ACHN (cell line): ENCODE measurements around the gene ZBTB37.
"Not testable (repeated sequence)": the region's sequence is repeated elsewhere in the genome, so short reads cannot be mapped to it uniquely, and the experiment has no call there.

ENCODE experiments used
- DNase-seq: peaks from one replicate; pipeline ENCODE4 v3.0.0-alpha.2; 2015
- in situ Hi-C: cut with HindIII; loops from 2 replicates; pipeline ENCODE4 v1.10.0; 2017; ENCODE audit warnings: low sequenced_read_pairs, low pct_ligation_motif_present, low pct_unique_long_range_greater_than_20kb

Gene ZBTB37

GRCh38 chr1:173888749-173889148 is 20.6 kb downstream of the ZBTB37 start:
- no peak for DNase-seq
- in situ Hi-C loops, result no loop called here

- no peak for DNase-seq
- in situ Hi-C loops, result no loop called here
These were observed 21.7 kb downstream of the ZBTB37 start for GRCh38 chr1:173889885-173890284.

DNA sequence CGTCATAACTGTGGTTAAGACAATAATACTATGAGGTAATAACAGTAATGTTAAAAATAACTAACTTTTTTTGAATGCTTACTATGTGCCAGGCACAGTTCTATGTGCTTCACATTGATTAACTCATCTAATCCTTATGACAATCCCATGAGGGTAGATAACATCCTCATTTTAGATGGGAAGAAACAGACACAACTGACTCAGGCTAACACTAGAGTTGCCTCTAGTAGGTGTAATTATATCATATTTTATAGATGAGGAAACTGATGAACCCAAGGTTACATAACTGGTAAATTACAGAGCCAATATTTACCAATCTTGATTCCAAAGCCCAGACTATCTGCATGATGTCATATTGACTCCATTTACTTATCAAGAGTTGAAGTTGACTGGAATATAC is 25.4 kb downstream of the ZBTB37 start:
- in situ Hi-C loops, result no loop called here
- DNase-seq, result no peak

DNA sequence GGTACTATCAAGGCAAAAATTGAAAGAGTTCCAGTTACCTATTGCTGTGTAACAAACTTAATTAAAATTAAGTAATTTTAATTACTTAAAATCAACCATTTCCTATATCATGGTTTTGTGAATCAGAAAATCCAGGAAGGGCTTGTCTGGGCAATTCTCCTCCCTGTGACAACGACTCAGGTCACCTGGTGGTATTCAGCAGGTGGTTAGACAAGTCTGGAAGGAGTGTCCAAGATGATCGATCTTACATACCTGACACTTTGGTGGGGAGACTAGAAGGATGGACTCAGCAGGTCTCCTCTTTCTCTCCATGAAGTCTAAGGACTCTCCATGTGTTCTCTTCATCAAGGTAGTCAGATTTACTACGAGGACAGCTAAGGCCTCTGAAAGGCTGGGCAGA is 26.0 kb downstream of the ZBTB37 start:
- in situ Hi-C loops, result no loop called here
- DNase-seq, result no peak

DNA sequence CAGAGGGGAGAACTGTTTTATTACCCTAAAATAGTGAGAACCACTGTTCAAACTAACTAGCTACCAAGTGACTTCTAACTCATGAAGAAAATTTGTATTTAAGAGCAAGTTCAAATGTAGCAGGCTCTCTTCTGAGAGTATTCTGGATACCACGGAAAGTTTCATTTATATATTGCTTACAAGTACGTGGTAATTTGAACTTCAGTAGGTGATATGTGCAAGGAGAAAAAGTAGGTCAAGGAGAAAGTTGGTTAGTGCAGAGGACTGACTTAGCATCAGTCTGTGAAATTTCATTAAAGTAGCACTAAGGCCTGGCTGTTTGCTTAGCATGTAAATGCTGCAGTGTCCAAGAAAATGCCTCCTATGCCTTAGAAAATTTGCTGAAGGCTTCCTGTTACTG is 32.2 kb downstream of the ZBTB37 start:
- in situ Hi-C loops, result no loop called here
- DNase-seq, result no peak

DNA sequence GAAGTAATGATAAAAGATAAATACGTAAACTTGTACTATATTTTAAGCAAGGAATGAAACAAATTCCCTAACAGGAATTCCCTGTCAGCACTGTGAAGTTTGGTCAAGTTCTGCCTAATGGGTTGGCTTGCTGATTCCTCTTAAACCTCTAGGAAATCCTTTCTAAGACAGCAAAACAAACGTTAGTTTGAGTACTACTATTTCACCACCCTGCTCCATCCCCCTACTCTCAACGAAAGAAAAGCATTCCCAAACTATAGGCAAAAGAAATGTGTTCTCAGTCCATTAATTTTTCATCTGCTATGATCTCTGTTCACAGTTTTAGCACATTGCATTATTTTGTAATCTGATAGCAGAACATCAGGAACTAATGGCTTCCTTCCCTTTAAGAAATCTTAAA is 32.8 kb downstream of the ZBTB37 start:
- in situ Hi-C loops, result no loop called here

DNA sequence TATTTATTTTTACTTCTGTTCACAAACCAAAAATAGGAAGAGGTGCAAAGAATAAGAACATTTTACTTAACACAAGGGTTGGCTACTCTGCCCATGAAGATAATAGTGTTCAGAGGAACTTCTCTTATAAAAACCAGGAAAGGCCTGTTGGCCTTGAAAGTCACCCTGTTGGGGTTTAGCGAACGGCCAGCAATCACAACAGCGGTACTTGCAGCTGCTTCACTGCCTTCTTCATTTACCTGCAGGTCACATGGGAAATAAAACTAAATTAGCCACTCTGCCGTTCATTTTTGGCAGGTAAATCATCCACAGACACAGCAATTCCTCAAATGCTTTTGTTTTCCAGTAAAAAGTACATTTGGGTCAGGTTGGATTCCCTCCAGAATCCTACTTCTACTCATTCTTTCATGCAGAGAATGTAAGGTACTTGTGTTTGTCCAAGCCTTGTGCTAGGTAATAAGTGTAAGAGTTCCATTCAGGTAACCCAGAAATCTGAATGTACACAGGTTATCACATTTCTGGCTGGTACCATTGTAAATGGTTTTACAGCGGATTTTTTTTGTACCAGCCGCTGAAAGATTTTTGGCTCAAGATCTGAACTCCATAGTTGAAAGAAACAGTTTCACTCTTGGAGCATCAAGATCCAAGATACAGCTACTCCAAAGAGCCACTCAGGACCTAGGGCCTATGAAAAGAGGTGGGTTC is 35.8 kb downstream of the ZBTB37 start:
- in situ Hi-C loops, result no loop called here
- DNase-seq, result no peak

More for the DNA sequence above, 32.8 kb downstream of the ZBTB37 start:
- no peak for DNase-seq

DNA sequence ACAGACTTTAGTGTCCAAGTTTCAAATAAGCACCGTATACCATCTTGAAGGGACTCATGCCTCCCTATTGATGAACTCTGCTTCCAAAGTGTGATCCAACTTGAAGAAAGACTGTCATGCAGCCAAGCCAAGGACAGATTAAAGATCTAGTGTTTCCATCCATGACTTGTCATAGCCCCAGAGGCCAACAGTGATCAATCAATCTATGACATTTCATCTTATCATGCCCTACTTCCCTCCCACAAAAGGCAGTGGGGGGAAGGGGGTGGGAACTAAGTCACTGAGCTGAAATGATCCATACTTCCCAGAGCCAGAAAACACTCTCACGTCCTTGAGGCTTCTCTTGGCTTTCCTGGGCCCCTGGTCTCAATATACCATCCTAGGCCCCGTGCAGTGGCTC is 44.9 kb downstream of the ZBTB37 start:
- no peak for DNase-seq
- in situ Hi-C loops, result no loop called here

DNA sequence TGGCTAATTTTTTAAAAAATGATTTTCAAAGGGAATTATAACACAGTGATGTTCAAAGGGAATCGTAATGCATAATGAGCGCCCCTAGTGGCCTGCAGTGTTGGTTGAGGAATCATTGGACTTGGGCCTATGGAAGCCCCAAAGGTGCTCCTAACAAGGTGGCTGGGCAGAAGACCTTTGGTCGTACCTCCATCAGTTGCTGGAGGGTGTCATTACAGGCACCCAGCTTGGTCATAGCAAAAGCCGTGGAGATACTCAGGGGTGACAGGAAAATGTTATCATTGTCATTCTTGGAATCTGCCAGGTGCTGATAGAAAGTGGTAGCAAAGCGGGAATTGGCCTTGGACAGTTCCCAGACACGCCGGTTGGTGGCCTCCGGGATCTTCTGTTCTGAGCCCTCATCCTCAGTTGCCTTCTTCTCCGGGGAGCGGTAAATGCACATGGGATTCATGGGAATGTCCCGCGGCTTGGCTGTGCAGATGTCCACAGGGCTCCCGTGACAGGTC is 46.2 kb downstream of the ZBTB37 start:
- in situ Hi-C loops, result no loop called here
- DNase-seq, result peak; percentile 52

- in situ Hi-C loops, result no loop called here
- no peak for DNase-seq
These were observed 47.4 kb downstream of the ZBTB37 start for GRCh38 chr1:173915596-173915995.

DNA sequence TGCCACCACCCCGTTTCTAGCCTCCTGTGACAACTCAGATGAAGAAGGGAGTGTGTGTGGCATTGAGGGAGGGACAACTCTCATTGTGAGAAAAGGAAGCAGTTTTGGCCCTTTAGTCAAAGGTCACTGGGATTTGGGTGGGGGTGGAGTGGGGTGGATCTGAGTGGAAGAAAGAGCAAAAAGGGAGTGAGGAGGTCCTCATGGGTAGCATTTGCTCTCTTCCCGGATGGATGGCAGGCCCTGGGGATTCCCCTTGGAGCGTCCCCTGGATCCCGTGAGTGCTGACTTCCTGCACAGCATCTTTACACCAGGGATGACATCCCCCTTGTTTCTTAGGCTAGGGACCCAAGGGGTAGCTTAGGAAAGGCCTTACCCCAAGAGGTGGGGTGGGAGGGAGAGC is 48.5 kb downstream of the ZBTB37 start:
- in situ Hi-C loops, result no loop called here
- no peak for DNase-seq

GRCh38 chr1:173917149-173917548 is 49.0 kb downstream of the ZBTB37 start, which contains the start of gene SERPINC1:
SERPINC1 (minus strand) TSS chr1:173917327; CDS start chr1:173917259, 68 bp downstream.
- in situ Hi-C loops, result no loop called here

GRCh38 chr1:173917635-173918493 is 49.7 kb downstream of the ZBTB37 start:
- no peak for DNase-seq
- in situ Hi-C loops, result no loop called here

More at GRCh38 chr1:173917149-173917548, 49.0 kb downstream of the ZBTB37 start, which contains the start of gene SERPINC1:
- DNase-seq, result no peak

- DNase-seq, result no peak
- in situ Hi-C loops, result no loop called here
These were observed 52.7 kb downstream of the ZBTB37 start for GRCh38 chr1:173920861-173921260.

- DNase-seq, result no peak
These were observed 57.4 kb downstream of the ZBTB37 start for GRCh38 chr1:173925306-173926242.

DNA sequence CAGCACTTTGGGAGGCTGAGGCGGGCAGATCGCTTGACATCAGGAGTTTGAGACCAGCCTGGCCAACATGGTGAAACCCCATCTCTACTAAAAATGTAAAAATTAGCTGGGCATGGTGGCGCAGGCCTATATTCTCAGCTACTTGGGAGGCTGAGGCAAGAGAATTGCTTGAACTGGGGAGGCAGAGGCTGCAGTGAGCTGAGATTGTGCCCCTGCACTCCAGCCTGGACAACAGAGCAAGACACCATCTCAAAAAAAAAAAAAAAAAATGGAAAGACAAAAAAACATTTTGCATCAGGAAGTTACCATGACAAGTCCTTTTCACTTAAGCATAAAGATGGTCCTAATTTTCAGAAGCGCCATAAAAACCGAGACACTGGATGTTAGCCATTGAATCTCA is 62.4 kb downstream of the ZBTB37 start:
- in situ Hi-C loops, DNase-seq: not testable (repeated sequence)

More at GRCh38 chr1:173925306-173926242, 57.4 kb downstream of the ZBTB37 start:
- in situ Hi-C loops, result no loop called here

DNA sequence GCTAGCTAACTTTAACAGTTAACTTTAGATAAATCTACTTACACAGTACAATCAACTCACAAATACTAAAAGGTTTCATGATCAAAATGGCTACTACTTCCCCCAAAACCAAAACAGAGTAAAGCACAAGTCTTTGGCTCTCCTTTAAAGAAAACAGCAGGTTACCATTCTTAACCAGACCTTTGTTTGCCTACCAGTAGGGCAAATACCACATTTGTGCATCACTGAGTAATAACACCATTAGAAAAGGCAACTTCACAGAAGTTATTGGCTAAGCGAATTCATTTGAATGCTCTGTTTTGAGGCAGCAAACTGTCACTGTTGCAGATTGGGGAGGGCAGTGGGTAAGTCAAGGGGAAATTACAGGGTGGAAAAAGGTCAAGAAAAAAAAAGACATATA is 66.3 kb downstream of the ZBTB37 start:
- in situ Hi-C loops, result no loop called here
- no peak for DNase-seq

DNA sequence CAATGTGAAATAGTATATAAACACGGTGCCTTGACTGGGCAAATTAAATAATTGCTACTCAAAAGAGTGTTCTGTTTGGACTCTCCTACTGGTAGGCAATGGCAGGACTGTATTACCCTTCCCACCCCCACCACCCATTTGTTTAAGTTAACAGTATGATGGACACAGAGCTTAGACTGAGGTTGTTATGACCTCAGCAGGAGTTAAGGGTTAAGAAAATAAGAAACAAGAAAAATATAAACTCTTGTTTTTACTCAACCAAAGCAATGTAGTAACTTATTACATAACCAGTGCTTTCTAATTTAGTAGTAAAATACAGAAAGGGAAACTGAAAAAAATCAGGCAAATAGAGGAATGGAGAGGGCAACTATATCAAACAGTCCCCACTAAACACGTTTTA is 68.9 kb downstream of the ZBTB37 start:
- in situ Hi-C loops, result no loop called here
- no peak for DNase-seq
